K562 treated with DMSO at 1 percent for 12 hours (cell line): Measurements from ENCODE around the gene TMEM147. TPM values are rescaled to one million over a fixed set of nuclear protein-coding genes. Genes with fewer than 3 reads are reported as not detected.

ENCODE experiments used
- total RNA-seq: library from RNA; unstranded; fragments of 300-600 nt; gene quantifications from 2 replicates; pipeline ENCODE4 v1.2.3, GENCODE V29; 2022; ENCODE audit not compliant: insufficient read depth

Gene TMEM147
- 104 and 142 TPM in 2 replicates for total RNA-seq

GRCh38 chr19:35545001-35545854 lies at the start of gene TMEM147:
Gene TMEM147 (plus strand): TSS chr19:35545626. CDS start chr19:35545740, 114 bp downstream.

DNA sequence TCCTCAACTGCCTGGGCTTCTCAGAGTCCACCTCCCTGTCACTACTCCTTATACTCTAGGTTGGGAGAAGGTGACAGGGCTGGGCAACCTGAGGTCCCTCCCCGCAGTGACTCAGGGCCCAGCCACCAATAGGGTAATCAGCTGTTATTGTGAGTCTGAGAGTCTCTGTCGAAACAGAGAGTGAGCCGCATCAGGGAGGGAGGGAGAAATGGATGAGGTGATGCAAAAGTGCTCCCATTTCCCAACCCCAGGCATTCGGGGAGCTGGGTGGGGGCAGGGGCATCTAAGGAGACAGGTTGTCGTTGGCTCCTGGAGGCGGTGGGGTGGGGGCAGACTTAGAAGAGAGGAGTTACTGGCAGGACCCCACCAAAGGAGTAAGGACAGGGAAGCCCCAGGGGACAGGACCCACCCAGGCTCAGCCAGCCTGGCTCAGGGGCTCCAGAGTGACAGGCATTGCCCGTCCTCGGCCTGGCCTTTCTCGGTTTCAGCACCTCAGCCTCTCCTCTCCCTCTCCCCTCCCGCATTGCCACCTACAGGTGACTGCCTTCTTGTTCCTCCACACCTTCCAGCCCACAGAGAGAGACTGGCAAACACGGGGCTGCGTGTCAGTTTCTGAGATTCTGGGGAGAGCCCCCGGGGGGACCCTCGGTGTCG lies 31.7 kb upstream of the TMEM147 start, which contains the start of gene DMKN:
DMKN (minus strand) TSS at position 22 of the 654 bp plus-strand sequence. CDS start 174 bp downstream, outside the sequence.

GRCh38 chr19:35528218-35529038 lies 17.0 kb upstream of the TMEM147 start, which contains the start of gene SBSN:
Gene SBSN (minus strand): TSS chr19:35528311. CDS start chr19:35528281, 30 bp downstream.

GRCh38 chr19:35533201-35533821 lies 12.1 kb upstream of the TMEM147 start, which contains the start of gene GAPDHS:
Gene GAPDHS (plus strand): TSS chr19:35533456. CDS start chr19:35533528, 72 bp downstream.

DNA sequence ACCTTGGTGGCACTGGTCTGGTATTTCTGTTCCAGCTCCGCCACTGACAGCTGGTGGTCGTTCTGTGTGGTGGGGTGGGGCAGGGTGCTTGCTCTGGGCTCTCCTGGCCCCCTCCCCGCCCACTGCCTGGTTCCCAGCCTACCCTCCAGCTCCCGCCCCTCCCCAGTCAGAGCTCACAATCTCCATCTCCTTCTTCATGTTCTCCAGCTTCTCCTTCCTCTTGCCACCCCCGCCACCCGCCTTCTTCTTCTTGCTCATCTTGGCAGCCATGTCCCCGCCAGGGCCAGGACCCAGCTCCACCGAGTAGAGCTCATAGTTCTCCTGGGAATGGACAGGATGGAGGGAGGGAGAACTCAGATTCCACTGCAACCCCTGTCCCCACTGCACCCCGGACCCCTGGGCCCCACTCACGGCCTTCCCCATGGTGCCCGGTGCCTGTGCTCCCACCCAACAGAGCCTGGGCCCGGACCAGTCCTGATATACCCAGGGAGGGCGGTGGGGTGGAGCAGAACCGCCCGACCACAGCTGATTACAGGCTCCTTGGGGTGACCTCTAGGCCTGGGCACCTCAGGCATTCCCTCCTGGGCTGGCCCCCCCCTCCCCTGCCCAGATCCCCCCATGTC lies 17.9 kb downstream of the TMEM147 start, which contains the start of gene ATP4A:
ATP4A (minus strand) TSS at position 452 of the 623 bp plus-strand sequence; CDS start at position 423, 29 bp downstream.

GRCh38 chr19:35585848-35586247 lies 40.4 kb downstream of the TMEM147 start, which contains the start of gene PMIS2:
Gene PMIS2 (plus strand): TSS chr19:35586173. CDS start chr19:35586260, 87 bp downstream.

Other genes starting within 250 kb of the TMEM147 start
- 1.4 and 2.2 TPM in 2 replicates for gene CD22, start 216.4 kb upstream of the TMEM147 start, total RNA-seq
- not detected in 2 replicates for gene FFAR1, start 197.7 kb upstream of the TMEM147 start, total RNA-seq
- not detected in 2 replicates for gene FFAR3, start 187.2 kb upstream of the TMEM147 start, total RNA-seq
- not detected in 2 replicates for gene GPR42, start 174.6 kb upstream of the TMEM147 start, total RNA-seq
- gene FFAR2, start 97.4 kb upstream of the TMEM147 start, total RNA-seq = not detected in 2 replicates
- gene KRTDAP, start 55.2 kb upstream of the TMEM147 start, total RNA-seq = not detected in 2 replicates
- not detected in 2 replicates for gene DMKN, start 32.0 kb upstream of the TMEM147 start, total RNA-seq
- not detected in 2 replicates for gene SBSN, start 17.3 kb upstream of the TMEM147 start, total RNA-seq
- not detected in 2 replicates for gene GAPDHS, start 12.2 kb upstream of the TMEM147 start, total RNA-seq
- not detected in 2 replicates for gene ATP4A, start 18.0 kb downstream of the TMEM147 start, total RNA-seq
- not detected in 2 replicates for gene PMIS2, start 40.5 kb downstream of the TMEM147 start, total RNA-seq
- 18.2 and 37.8 TPM in 2 replicates for gene HAUS5, start 67.1 kb downstream of the TMEM147 start, total RNA-seq
- 182 and 236 TPM in 2 replicates for gene RBM42, start 83.4 kb downstream of the TMEM147 start, total RNA-seq
- 1.7 and 2.1 TPM in 2 replicates for gene ETV2, start 96.1 kb downstream of the TMEM147 start, total RNA-seq
- gene COX6B1, start 102.7 kb downstream of the TMEM147 start, total RNA-seq = 995 and 1,433 TPM in 2 replicates
- gene UPK1A, start 120.9 kb downstream of the TMEM147 start, total RNA-seq = not detected in 2 replicates
- not detected in 2 replicates for gene ZBTB32, start 158.9 kb downstream of the TMEM147 start, total RNA-seq
- 20.4 and 28.5 TPM in 2 replicates for gene KMT2B, start 172.4 kb downstream of the TMEM147 start, total RNA-seq
- gene IGFLR1, start 196.8 kb downstream of the TMEM147 start, total RNA-seq = 10.9 and 19.2 TPM in 2 replicates
- gene U2AF1L4, start 199.8 kb downstream of the TMEM147 start, total RNA-seq = 4.5 and 8.7 TPM in 2 replicates
- 21.0 and 49.5 TPM in 2 replicates for gene PSENEN, start 200.0 kb downstream of the TMEM147 start, total RNA-seq
- gene LIN37, start 202.9 kb downstream of the TMEM147 start, total RNA-seq = 24.0 and 25.9 TPM in 2 replicates
- not detected in 2 replicates for gene HSPB6, start 211.4 kb downstream of the TMEM147 start, total RNA-seq
- 5.4 and 18.6 TPM in 2 replicates for gene PROSER3, start 212.6 kb downstream of the TMEM147 start, total RNA-seq
- gene ARHGAP33, start 229.9 kb downstream of the TMEM147 start, total RNA-seq = 4.2 and 5.9 TPM in 2 replicates